ENCODE results near the gene TLX1. TPM values are rescaled to one million over a fixed set of nuclear protein-coding genes. Genes with fewer than 3 reads are reported as not detected.
A peak's percentile ranks its signal among the peaks of the same experiment; 100 is the strongest.

Gene TLX1
- total RNA-seq, 4 donors from 2014 or later = not detected

- no peak overlapping the region for H3K27ac ChIP-seq
- H3K9me3 ChIP-seq = no peaks in the 10 kb centered on the region
- WGBS, 2 donors = 4 to 7% methylated on average over 17 to 25 of the region's 30 CpGs
- peaks cover 44% of the 10 kb centered on the region for H3K27me3 ChIP-seq
- DNase-seq = no peak
- H3K4me1 ChIP-seq = peaks cover under 1 to 23% of the 10 kb centered on the region in 2 donors
- intact Hi-C loops (cut with DNase I) = loop anchor here (5.0 kb wide), 1 partner anchor 42 kb away; no protein-coding TSS in a partner anchor
- TF ChIP-seq POLR2A (IDR thresholded peaks at IDR 0.05) = no peak
- TF ChIP-seq CTCF (IDR thresholded peaks at IDR 0.05) = peak in 1 of 6 experiments; percentile 15
- no peak overlapping the region for H3K4me3 ChIP-seq (replicated peaks in 1 of 3)
- no peaks in the 10 kb centered on the region for H3K36me3 ChIP-seq
Observed at GRCh38 chr10:101139421-101139911, 8.4 kb downstream of the TLX1 start.

- Histone ChIP-seq H3K9me3 (no peaks in the 10 kb centered on the region), H3K4me3 (replicated peaks in 1 of 3) (no peak overlapping the region), H3K36me3 (no peaks in the 10 kb centered on the region), H3K27me3 (peaks cover 44% of the 10 kb centered on the region), H3K27ac (no peak overlapping the region), H3K4me1 (peaks cover 0 to 15% of the 10 kb centered on the region in 2 donors)
- intact Hi-C loops (cut with DNase I) = no loop called here
- TF ChIP-seq CTCF (IDR thresholded peaks at IDR 0.05) (no peak), POLR2A (IDR thresholded peaks at IDR 0.05) (no peak)
- DNase-seq = no peak
- 9 to 18% methylated on average over 23 to 38 of the region's 65 CpGs for WGBS, 2 donors
Observed at GRCh38 chr10:101140084-101140949, 9.2 kb downstream of the TLX1 start.

- intact Hi-C loops (cut with DNase I) = no loop called here
- H3K27me3 ChIP-seq = peaks cover 50% of the 10 kb centered on the region
- no peak for TF ChIP-seq POLR2A (IDR thresholded peaks at IDR 0.05)
Observed at GRCh38 chr10:101140950-101141615, 10.0 kb downstream of the TLX1 start.

GRCh38 chr10:101141616-101142532 is 10.8 kb downstream of the TLX1 start:
- peaks cover 58% of the 10 kb centered on the region for H3K27me3 ChIP-seq
- intact Hi-C loops (cut with DNase I) = no loop called here
- 10 to 17% methylated on average over 10 to 21 of the region's 21 CpGs for WGBS, 2 donors

More at GRCh38 chr10:101140950-101141615, 10.0 kb downstream of the TLX1 start:
- no peaks in the 10 kb centered on the region for H3K36me3 ChIP-seq
- 13 to 41% methylated on average over 3 to 8 of the region's 8 CpGs for WGBS, 2 donors
- no peak overlapping the region for H3K27ac ChIP-seq
- no peak overlapping the region for H3K4me3 ChIP-seq (replicated peaks in 1 of 3)
- peaks cover 0 to 18% of the 10 kb centered on the region in 2 donors for H3K4me1 ChIP-seq
- no peak for DNase-seq
- no peaks in the 10 kb centered on the region for H3K9me3 ChIP-seq

More at GRCh38 chr10:101141616-101142532, 10.8 kb downstream of the TLX1 start:
- H3K27ac ChIP-seq = no peak overlapping the region
- peak; percentile 77 to 81 for DNase-seq
- no peaks in the 10 kb centered on the region for H3K36me3 ChIP-seq
- H3K4me1 ChIP-seq = peaks cover 0 to 25% of the 10 kb centered on the region in 2 donors
- H3K4me3 ChIP-seq (replicated peaks in 1 of 3) = no peak overlapping the region
- H3K9me3 ChIP-seq = no peaks in the 10 kb centered on the region
- peak; percentile 80 to 98 (median 88) for TF ChIP-seq CTCF (IDR thresholded peaks at IDR 0.05)
- TF ChIP-seq POLR2A (IDR thresholded peaks at IDR 0.05) = no peak
